Neutrophil (primary cell): ENCODE data around the gene CEACAM6.

Experiments used
- H3K27ac ChIP-seq: fragments of 200-600 bp; sonication (generic); 2 replicates; pipeline ENCODE4 v1.5.1; 2016; ENCODE audit warnings: mild to moderate bottlenecking, moderate library complexity
- H3K27me3 ChIP-seq: fragments of 200-600 bp; sonication (generic); 2 replicates; pipeline ENCODE4 v1.6.0; 2016; ENCODE audit warnings: mild to moderate bottlenecking
- H3K36me3 ChIP-seq: fragments of 200-600 bp; sonication (generic); 2 replicates; pipeline ENCODE4 v1.5.1; 2017
- H3K4me1 ChIP-seq, 2 experiments: fragments of 200-600 bp in 1 of 2; sonication (generic) in 1 of 2; 1 replicate in 1 of 2; 2 replicates in 1 of 2; pipeline versions ENCODE4 v1.5.1 to v1.6.1; 2013 to 2016; ENCODE audit warnings: low read depth in 1 of 2, low read length in 1 of 2, mild to moderate bottlenecking in 1 of 2, moderate library complexity in 1 of 2; ENCODE audit not compliant: control insufficient read depth in 1 of 2, insufficient read depth in 1 of 2
- H3K4me3 ChIP-seq, 2 experiments: fragments of 200-600 bp in 1 of 2; sonication (generic) in 1 of 2; 1 replicate in 1 of 2; 2 replicates in 1 of 2; pipeline ENCODE4 v1.5.1; 2013 to 2016; ENCODE audit warnings: low read depth in 1 of 2, low read length in 1 of 2, mild to moderate bottlenecking in 1 of 2, moderate library complexity in 1 of 2
- H3K9me3 ChIP-seq: fragments of 200-600 bp; sonication (generic); 2 replicates; pipeline ENCODE4 v1.5.1; 2016
- TF ChIP-seq, protein P1 (sequence below): fragments of 200-600 bp; sonication (generic); IDR thresholded peaks from 2 replicates; pipeline ENCODE4 v1.5.1; 2016; ENCODE audit warnings: antibody characterized with exemption

The CEACAM6 gene

DNA sequence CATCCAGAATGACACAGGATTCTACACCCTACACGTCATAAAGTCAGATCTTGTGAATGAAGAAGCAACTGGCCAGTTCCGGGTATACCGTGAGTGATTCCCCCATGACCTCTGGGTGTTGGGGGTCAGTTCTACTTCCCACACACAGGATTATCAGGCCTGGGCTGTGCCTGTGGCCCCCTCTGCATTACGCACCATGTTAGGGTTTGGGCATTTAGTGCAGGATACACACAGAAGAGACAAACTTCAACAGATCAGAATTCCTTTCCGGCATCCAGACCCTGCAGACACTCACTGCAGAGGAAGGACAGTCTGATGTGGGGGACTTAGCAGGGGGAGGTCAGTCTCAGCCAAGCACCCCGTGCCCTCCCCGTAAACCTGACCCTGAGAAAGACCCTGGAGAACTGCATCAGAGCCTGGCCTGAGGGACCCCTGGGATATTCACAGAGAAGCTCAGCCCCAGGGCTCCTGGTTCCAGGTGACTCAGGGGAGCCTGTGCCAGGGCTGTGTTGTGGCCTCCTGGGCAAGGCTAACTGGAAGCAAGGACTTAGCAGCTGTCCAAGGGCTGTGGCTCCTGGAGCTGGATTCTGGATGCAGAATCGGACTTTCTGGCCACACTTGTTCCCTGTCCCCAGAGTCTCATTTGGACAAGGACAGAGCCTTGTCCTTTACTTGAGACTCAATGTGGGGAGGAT is 45.2 kb upstream of the CEACAM6 start:
- Histone ChIP-seq H3K4me3 (no peak overlapping the region), H3K36me3 (no peaks in the 10 kb centered on the region), H3K4me1 (peaks cover 6 to 7% of the 10 kb centered on the region in 2 experiments), H3K27me3 (peaks cover 32% of the 10 kb centered on the region), H3K9me3 (no peaks in the 10 kb centered on the region), H3K27ac (no peak overlapping the region)
- TF ChIP-seq, protein P1, sequence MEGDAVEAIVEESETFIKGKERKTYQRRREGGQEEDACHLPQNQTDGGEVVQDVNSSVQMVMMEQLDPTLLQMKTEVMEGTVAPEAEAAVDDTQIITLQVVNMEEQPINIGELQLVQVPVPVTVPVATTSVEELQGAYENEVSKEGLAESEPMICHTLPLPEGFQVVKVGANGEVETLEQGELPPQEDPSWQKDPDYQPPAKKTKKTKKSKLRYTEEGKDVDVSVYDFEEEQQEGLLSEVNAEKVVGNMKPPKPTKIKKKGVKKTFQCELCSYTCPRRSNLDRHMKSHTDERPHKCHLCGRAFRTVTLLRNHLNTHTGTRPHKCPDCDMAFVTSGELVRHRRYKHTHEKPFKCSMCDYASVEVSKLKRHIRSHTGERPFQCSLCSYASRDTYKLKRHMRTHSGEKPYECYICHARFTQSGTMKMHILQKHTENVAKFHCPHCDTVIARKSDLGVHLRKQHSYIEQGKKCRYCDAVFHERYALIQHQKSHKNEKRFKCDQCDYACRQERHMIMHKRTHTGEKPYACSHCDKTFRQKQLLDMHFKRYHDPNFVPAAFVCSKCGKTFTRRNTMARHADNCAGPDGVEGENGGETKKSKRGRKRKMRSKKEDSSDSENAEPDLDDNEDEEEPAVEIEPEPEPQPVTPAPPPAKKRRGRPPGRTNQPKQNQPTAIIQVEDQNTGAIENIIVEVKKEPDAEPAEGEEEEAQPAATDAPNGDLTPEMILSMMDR: no peak

DNA sequence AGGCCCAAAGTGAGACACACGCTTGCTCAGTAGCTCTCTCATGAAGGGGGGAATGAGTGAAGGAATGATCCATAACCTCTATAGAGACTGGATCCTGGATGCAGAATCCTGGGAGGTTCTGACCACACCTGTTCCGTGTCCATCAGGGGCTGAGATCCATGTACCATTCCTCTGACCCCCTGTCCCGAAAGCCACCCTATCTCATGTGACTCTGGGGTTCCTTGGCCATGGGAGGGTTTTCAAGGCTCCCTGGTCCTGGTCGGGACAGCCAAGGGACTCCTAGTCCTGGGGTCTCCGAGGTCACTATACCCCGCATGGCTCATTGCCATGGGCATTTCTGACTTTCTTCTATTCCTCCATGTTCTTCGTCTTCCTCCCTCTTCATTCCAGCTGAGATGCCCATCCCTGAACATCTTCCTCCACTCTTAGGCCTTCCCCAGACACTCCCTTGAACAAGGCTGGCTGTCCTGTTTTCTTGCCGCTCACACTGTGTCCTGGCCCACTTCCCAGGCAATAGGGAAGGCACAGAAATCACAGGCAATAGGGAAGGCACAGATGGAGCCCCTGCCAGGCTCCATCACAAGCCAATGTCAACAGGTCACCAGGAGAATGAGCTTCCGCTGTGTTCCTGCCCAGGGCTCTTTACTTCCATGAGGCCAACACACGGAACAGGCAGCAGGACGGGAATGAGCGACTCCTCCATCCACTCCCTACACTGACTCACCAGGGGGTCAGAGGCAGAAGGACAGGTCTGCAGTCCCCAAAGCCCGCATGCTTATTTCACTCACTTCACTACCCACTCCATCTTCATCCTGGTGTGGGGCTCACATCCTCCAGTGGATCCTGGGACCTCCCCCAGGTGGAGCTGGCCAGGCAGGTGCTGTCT is 43.7 kb upstream of the CEACAM6 start:
- TF ChIP-seq, protein P1: no peak
- Histone ChIP-seq H3K4me3 (no peak overlapping the region), H3K27ac (no peak overlapping the region), H3K36me3 (no peaks in the 10 kb centered on the region), H3K27me3 (peaks cover 39% of the 10 kb centered on the region), H3K4me1 (peaks cover 4 to 7% of the 10 kb centered on the region in 2 experiments), H3K9me3 (no peaks in the 10 kb centered on the region)

- Histone ChIP-seq H3K9me3 (no peaks in the 10 kb centered on the region), H3K4me1 (no peaks in the 10 kb centered on the region)
- TF ChIP-seq, protein P1: no peak
Measured at GRCh38 chr19:41714598-41714997, 40.7 kb upstream of the CEACAM6 start.

GRCh38 chr19:41718761-41719160 is 36.6 kb upstream of the CEACAM6 start:
- Histone ChIP-seq H3K9me3 (no peaks in the 10 kb centered on the region), H3K36me3 (no peaks in the 10 kb centered on the region), H3K4me3 (no peak overlapping the region), H3K27me3 (peaks cover 74% of the 10 kb centered on the region), H3K27ac (no peak overlapping the region), H3K4me1 (no peaks in the 10 kb centered on the region)
- TF ChIP-seq, protein P1: no peak

More at GRCh38 chr19:41714598-41714997, 40.7 kb upstream of the CEACAM6 start:
- Histone ChIP-seq H3K27ac (no peak overlapping the region), H3K36me3 (no peaks in the 10 kb centered on the region), H3K4me3 (no peak overlapping the region), H3K27me3 (peaks cover 69% of the 10 kb centered on the region)

- Histone ChIP-seq H3K4me3 (no peak overlapping the region), H3K27me3 (peaks cover 63% of the 10 kb centered on the region)
- TF ChIP-seq, protein P1: no peak
Measured at GRCh38 chr19:41720103-41720502, 35.2 kb upstream of the CEACAM6 start.

More at GRCh38 chr19:41720103-41720502, 35.2 kb upstream of the CEACAM6 start:
- Histone ChIP-seq H3K9me3 (no peaks in the 10 kb centered on the region), H3K27ac (no peak overlapping the region), H3K4me1 (no peaks in the 10 kb centered on the region), H3K36me3 (no peaks in the 10 kb centered on the region)
